H1 (cell line): Measurements from ENCODE around the gene PDE4D. TPM values are rescaled to one million over a fixed set of nuclear protein-coding genes. Genes with fewer than 3 reads are reported as not detected.

ENCODE experiments used
- CTCF ChIA-PET: fragments of 300-600 bp; sonication (Branson Sonifier 250); formaldehyde crosslinking; loops from one replicate; lab custom pipeline; 2021; ENCODE audit not compliant: partially characterized antibody; lab: Charles Lee
- POLR2A ChIA-PET: fragments of 300-600 bp; sonication (Branson Sonifier 250); formaldehyde crosslinking; loops from one replicate; lab custom pipeline; 2021; ENCODE audit warnings: inconsistent platforms; ENCODE audit not compliant: partially characterized antibody; lab: Charles Lee
- DNase-seq, 2 experiments: peaks; one replicate each; pipeline versions ENCODE4 v3.0.0 to v3.0.0-alpha.2; 2010 to 2022; ENCODE audit warnings: low spot score in 2 of 2, low read depth in 1 of 2, mixed read lengths in 1 of 2
- FAIRE-seq: peaks from 2 replicates; lab custom pipeline; 2011; peaks lifted over from hg19 to GRCh38; lab: Jason Lieb, UNC
- H2AFZ ChIP-seq: 2 replicates; pipeline ENCODE4 v1.8.1; 2012; ENCODE audit warnings: low read length, inconsistent platforms
- H2AK5ac ChIP-seq: 2 replicates; pipeline ENCODE4 v1.6.1; 2013; ENCODE audit warnings: low read depth, low read length
- H2BK120ac ChIP-seq: replicated peaks from 2 replicates; pipeline ENCODE3; 2013; ENCODE audit warnings: low read depth, low read length, inconsistent platforms
- H2BK12ac ChIP-seq: 2 replicates; pipeline ENCODE4 v1.6.1; 2013; ENCODE audit warnings: low read depth, low read length
- H2BK15ac ChIP-seq: 2 replicates; pipeline ENCODE4 v1.6.1; 2013; ENCODE audit warnings: low read length
- H2BK20ac ChIP-seq: 2 replicates; pipeline ENCODE4 v1.6.1; 2013; ENCODE audit warnings: low read length
- H2BK5ac ChIP-seq: 2 replicates; pipeline ENCODE4 v1.6.1; 2013; ENCODE audit warnings: low read depth, low read length
- H3K14ac ChIP-seq: 2 replicates; pipeline ENCODE4 v1.6.1; 2013; ENCODE audit warnings: inconsistent platforms; ENCODE audit not compliant: insufficient read length
- H3K18ac ChIP-seq: 2 replicates; pipeline ENCODE4 v1.6.1; 2013; ENCODE audit warnings: low read length; ENCODE audit errors: extremely low read depth
- H3K23ac ChIP-seq: 2 replicates; pipeline ENCODE4 v1.6.1; 2013; ENCODE audit warnings: inconsistent platforms; ENCODE audit not compliant: insufficient read length
- H3K23me2 ChIP-seq: 2 replicates; pipeline ENCODE4 v1.6.1; 2013; ENCODE audit warnings: low read depth, low read length
- H3K27ac ChIP-seq: 2 replicates; pipeline ENCODE4 v1.6.1; 2011; ENCODE audit warnings: low read depth, low read length, inconsistent platforms
- H3K27me3 ChIP-seq, 4 experiments: replicated peaks in 1 of 4; 1 replicate in 1 of 4; 2 replicates in 3 of 4; pipeline versions ENCODE4 v1.6.1 to v1.8.1; 2011 to 2013; ENCODE audit warnings: low read length in 3 of 4, mild to moderate bottlenecking in 3 of 4, inconsistent platforms in 2 of 4, mixed read lengths in 2 of 4, moderate library complexity in 1 of 4; ENCODE audit not compliant: control insufficient read depth in 3 of 4, insufficient read depth in 3 of 4; ENCODE audit errors: extremely low read depth in 1 of 4
- H3K36me3 ChIP-seq, 4 experiments: 2 replicates each; pipeline versions ENCODE4 v1.6.1 to v1.8.1; 2011 to 2013; ENCODE audit warnings: mild to moderate bottlenecking in 4 of 4, low read length in 3 of 4, moderate library complexity in 2 of 4, control low read depth in 1 of 4, inconsistent platforms in 1 of 4; ENCODE audit not compliant: insufficient read depth in 4 of 4, control insufficient read depth in 2 of 4
- H3K4ac ChIP-seq: replicated peaks from 2 replicates; pipeline ENCODE3; 2013; ENCODE audit warnings: low read length, low read depth, mixed read lengths, inconsistent platforms; ENCODE audit not compliant: insufficient read length
- H3K4me1 ChIP-seq, 4 experiments: replicated peaks in 1 of 4; 1 replicate in 1 of 4; 2 replicates in 3 of 4; pipeline versions ENCODE4 v1.6.1 to v1.8.1; 2011 to 2013; ENCODE audit warnings: low read length in 3 of 4, inconsistent platforms in 2 of 4, mixed read lengths in 1 of 4; ENCODE audit not compliant: insufficient read depth in 4 of 4, control insufficient read depth in 3 of 4
- H3K4me2 ChIP-seq, 2 experiments: 2 replicates each; pipeline versions ENCODE4 v1.6.1 to v1.8.1; 2011 to 2013; ENCODE audit warnings: low read depth in 2 of 2, low read length in 2 of 2, control low read depth in 1 of 2, inconsistent platforms in 1 of 2, mild to moderate bottlenecking in 1 of 2; ENCODE audit not compliant: insufficient read depth in 1 of 2
- H3K4me3 ChIP-seq, 4 experiments: fragments of 200-600, 300-600 bp in 1 of 4; sonication (generic), shearing (Covaris generic), sonication (Bioruptor Twin) in 1 of 4; 2 replicates each; pipeline versions ENCODE4 v1.5.1 to v1.8.1; 2011 to 2016; ENCODE audit warnings: low read length in 4 of 4, low read depth in 3 of 4, control low read depth in 2 of 4, inconsistent platforms in 2 of 4, mild to moderate bottlenecking in 2 of 4, mixed read lengths in 1 of 4, moderate library complexity in 1 of 4; ENCODE audit not compliant: insufficient read depth in 2 of 4; ENCODE audit errors: extremely low read depth in 1 of 4
- H3K56ac ChIP-seq: replicated peaks from 2 replicates; pipeline ENCODE3; 2013; ENCODE audit warnings: low read depth, mild to moderate bottlenecking, mixed read lengths, low read length, inconsistent platforms; ENCODE audit not compliant: insufficient read length
- H3K79me1 ChIP-seq: 2 replicates; pipeline ENCODE4 v1.6.1; 2013; ENCODE audit warnings: low read depth, low read length, control low read depth
- H3K79me2 ChIP-seq, 2 experiments: 2 replicates each; pipeline versions ENCODE4 v1.6.1 to v1.8.1; 2012 to 2013; ENCODE audit warnings: low read length in 2 of 2, mild to moderate bottlenecking in 2 of 2, inconsistent platforms in 1 of 2; ENCODE audit not compliant: insufficient read depth in 2 of 2, control insufficient read depth in 1 of 2
- H3K9ac ChIP-seq, 4 experiments: replicated peaks in 1 of 4; 1 replicate in 1 of 4; 2 replicates in 3 of 4; pipeline versions ENCODE4 v1.6.1 to v1.8.1; 2011 to 2013; ENCODE audit warnings: low read depth in 3 of 4, low read length in 3 of 4, control low read depth in 2 of 4, mild to moderate bottlenecking in 2 of 4, moderate library complexity in 2 of 4, inconsistent platforms in 1 of 4; ENCODE audit errors: extremely low read depth in 1 of 4
- H3K9me3 ChIP-seq, 2 experiments: 2 replicates each; pipeline versions ENCODE4 v1.6.1 to v1.8.1; 2012 to 2013; ENCODE audit warnings: mild to moderate bottlenecking in 2 of 2, moderate library complexity in 2 of 2, control low read depth in 1 of 2, inconsistent platforms in 1 of 2, low read depth in 1 of 2, low read length in 1 of 2, mixed read lengths in 1 of 2; ENCODE audit not compliant: insufficient read depth in 2 of 2
- H4K20me1 ChIP-seq, 2 experiments: replicated peaks in 1 of 2; 2 replicates each; pipeline versions ENCODE3 to v1.8.1; 2011 to 2013; ENCODE audit warnings: inconsistent platforms in 2 of 2, low read length in 2 of 2, mild to moderate bottlenecking in 1 of 2; ENCODE audit not compliant: insufficient read depth in 2 of 2, control insufficient read depth in 1 of 2
- H4K5ac ChIP-seq: 2 replicates; pipeline ENCODE4 v1.6.1; 2013; ENCODE audit warnings: low read length, low read depth, mixed read lengths, inconsistent platforms; ENCODE audit not compliant: insufficient read length
- H4K8ac ChIP-seq: 2 replicates; pipeline ENCODE4 v1.8.0; 2013; ENCODE audit warnings: mild to moderate bottlenecking, moderate library complexity, low read length, inconsistent platforms; ENCODE audit not compliant: insufficient read depth; ENCODE audit errors: extremely low read depth
- H4K91ac ChIP-seq: replicated peaks from 2 replicates; pipeline ENCODE3; 2013; ENCODE audit warnings: low read length, mixed read lengths, inconsistent platforms; ENCODE audit not compliant: insufficient read length
- CEBPB ChIP-seq: IDR thresholded peaks from 2 replicates; pipeline ENCODE4 v1.6.1; 2012; ENCODE audit warnings: low read depth, low read length
- HDAC2 ChIP-seq, 2 experiments: fragments of 300-600 bp in 1 of 2; sonication (generic) in 1 of 2; IDR thresholded peaks; 2 replicates each; pipeline ENCODE4 v1.6.1; 2011 to 2012; ENCODE audit warnings: low read depth in 2 of 2, low read length in 2 of 2, mild to moderate bottlenecking in 2 of 2, moderate library complexity in 2 of 2, borderline replicate concordance in 1 of 2, inconsistent platforms in 1 of 2
- MAFK ChIP-seq: IDR thresholded peaks from 2 replicates; pipeline ENCODE4 v1.6.1; 2012; ENCODE audit warnings: low read depth, mild to moderate bottlenecking, improper control_type of control experiment, low read length
- PHF8 ChIP-seq: fragments of 200-600 bp; sonication (generic); conservative IDR thresholded peaks from 2 replicates; pipeline ENCODE4 v1.7.1; 2012; ENCODE audit warnings: low read depth, mild to moderate bottlenecking, inconsistent platforms, low read length, moderate library complexity
- POU5F1 ChIP-seq: IDR thresholded peaks from 2 replicates; pipeline ENCODE4 v1.6.1; 2011; ENCODE audit warnings: low read depth, mild to moderate bottlenecking, low read length, moderate library complexity
- RNF2 ChIP-seq: fragments of 200-900, 300-1000 bp; sonication (generic); IDR thresholded peaks from 2 replicates; pipeline ENCODE4 v1.7.1; 2016; ENCODE audit warnings: borderline replicate concordance, low read depth, mild to moderate bottlenecking, antibody characterized with exemption, low read length; ENCODE audit not compliant: poor library complexity, severe bottlenecking; ENCODE audit errors: missing control alignments
- TCF12 ChIP-seq: IDR thresholded peaks from 2 replicates; pipeline ENCODE4 v1.6.1; 2011; ENCODE audit warnings: low read depth, mild to moderate bottlenecking, low read length
- USF2 ChIP-seq: IDR thresholded peaks from 2 replicates; pipeline ENCODE4 v1.6.1; 2011; ENCODE audit warnings: low read length, improper control_type of control experiment
- WGBS, 2 experiments: shearing (Covaris generic) in 1 of 2; methylation state at CpG; one replicate each; pipeline versions ENCODE4 v1.1.6 to v1.1.7; 2013 to 2015; ENCODE audit warnings: low lambda C conversion rate in 2 of 2, mixed read lengths in 2 of 2, inconsistent platforms in 1 of 2, low coverage in 1 of 2, missing lambda C conversion rate in 1 of 2; ENCODE audit not compliant: insufficient replicate concordance in 2 of 2, insufficient coverage in 1 of 2, insufficient read length in 1 of 2; ENCODE audit errors: extremely low coverage in 1 of 2, missing lambda C conversion rate in 1 of 2; 5-methylcytosine and 5-hydroxymethylcytosine counted together
- polyA plus RNA-seq, 7 experiments: library from polyadenylated mRNA; depleted of rRNA in 3 of 7; stranded (reverse) in 5 of 7; unstranded in 2 of 7; fragments of >200 nt in 5 of 7; fragments of 200-250 nt in 2 of 7; gene quantifications; 1 replicate in 5 of 7; 2 replicates in 1 of 7; 4 replicates in 1 of 7; pipeline versions ENCODE4 v1.2.1 to v1.2.3, GENCODE V29; 2011 to 2013; ENCODE audit warnings: missing spikeins in 2 of 7, mixed read lengths in 2 of 7
- total RNA-seq: library from RNA; stranded (reverse); fragmentation: NEBNext Ultra II Directional; extraction: Animal tissue kit (Norgen Biotek cat#: 25700); gene quantifications from 2 replicates; pipeline ENCODE4 v1.2.1, GENCODE V29; 2021

PDE4D gene
- total and polyA plus RNA-seq, 2 of the 8 experiments (the other 6 are each of a cell fraction or from before 2014, with no cell fraction given) = 2.3 to 3.7 TPM

DNA sequence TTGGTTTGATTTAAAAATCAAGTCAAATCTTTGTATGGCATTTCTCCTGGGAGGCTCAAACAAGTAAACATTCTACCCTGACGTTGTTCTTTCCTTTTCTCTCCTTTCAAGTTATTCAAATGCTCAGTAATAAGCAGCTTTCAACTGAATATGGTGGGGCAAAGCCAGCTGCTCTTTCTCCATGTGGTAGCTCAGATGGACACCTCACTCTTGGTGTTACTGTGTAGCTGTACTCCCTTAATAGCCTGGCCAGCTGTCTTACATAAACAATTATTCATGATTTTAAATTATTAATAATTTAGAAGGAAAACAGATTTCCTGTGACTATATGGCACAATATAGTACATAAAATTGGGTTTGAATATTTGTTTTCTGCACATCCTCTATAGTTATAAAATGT, 165.2 kb downstream of the PDE4D start:
- Histone ChIP-seq H2BK12ac (no peak overlapping the region), H3K23ac (no peak overlapping the region), H4K20me1 (no peaks in the 10 kb centered on the region), H2AFZ (no peak overlapping the region), H3K18ac (no peak overlapping the region), H3K9me3 (no peaks in the 10 kb centered on the region), H3K36me3 (no peaks in the 10 kb centered on the region), H3K56ac (no peak overlapping the region), H4K5ac (no peak overlapping the region), H3K4me2 (no peak overlapping the region), H3K14ac (no peak overlapping the region), H3K27ac (no peak overlapping the region), H4K91ac (no peak overlapping the region), H2BK120ac (no peak overlapping the region), H3K4me3 (no peak overlapping the region), H3K27me3 (no peaks in the 10 kb centered on the region), H4K8ac (no peak overlapping the region), H3K4me1 (no peaks in the 10 kb centered on the region; a peak in 2 of 7 replicates), H2AK5ac (no peak overlapping the region), H2BK20ac (no peak overlapping the region), H3K79me1 (no peaks in the 10 kb centered on the region), H2BK5ac (no peak overlapping the region), H3K9ac (no peak overlapping the region), H3K23me2 (no peaks in the 10 kb centered on the region), H3K4ac (no peak overlapping the region), H3K79me2 (no peaks in the 10 kb centered on the region), H2BK15ac (no peak overlapping the region)
- DNase-seq = no peak
- WGBS, 2 experiments = 79% methylated on average over 1 of the region's 1 CpG; no CpG with 5 or more reads in 1 of the 2 experiments
- ChIA-PET CTCF (interaction anchor here (1.2 kb wide), 1 partner anchor 67 kb away, joined by 3 read pairs; no protein-coding TSS in a partner anchor), POLR2A (no interaction called here)
- no peak for FAIRE-seq
- no peak for TF ChIP-seq RNF2
- TF ChIP-seq POU5F1 = no peak
- TF ChIP-seq CEBPB = no peak
- no peak for TF ChIP-seq PHF8
- no peak for TF ChIP-seq HDAC2 (IDR thresholded peaks at IDR 0.05; ENCODE audit: borderline replicate concordance in 1 of 2, low read depth in 2 of 2, low read length in 2 of 2)
- TF ChIP-seq TCF12 = no peak
- no peak for TF ChIP-seq MAFK
- TF ChIP-seq USF2 = no peak
